ENCODE measurements around the gene PEX5L.

PEX5L gene

GRCh38 chr3:180049391-180049790 is 12.7 kb upstream of the PEX5L start:
- TF ChIP-seq, protein P1, sequence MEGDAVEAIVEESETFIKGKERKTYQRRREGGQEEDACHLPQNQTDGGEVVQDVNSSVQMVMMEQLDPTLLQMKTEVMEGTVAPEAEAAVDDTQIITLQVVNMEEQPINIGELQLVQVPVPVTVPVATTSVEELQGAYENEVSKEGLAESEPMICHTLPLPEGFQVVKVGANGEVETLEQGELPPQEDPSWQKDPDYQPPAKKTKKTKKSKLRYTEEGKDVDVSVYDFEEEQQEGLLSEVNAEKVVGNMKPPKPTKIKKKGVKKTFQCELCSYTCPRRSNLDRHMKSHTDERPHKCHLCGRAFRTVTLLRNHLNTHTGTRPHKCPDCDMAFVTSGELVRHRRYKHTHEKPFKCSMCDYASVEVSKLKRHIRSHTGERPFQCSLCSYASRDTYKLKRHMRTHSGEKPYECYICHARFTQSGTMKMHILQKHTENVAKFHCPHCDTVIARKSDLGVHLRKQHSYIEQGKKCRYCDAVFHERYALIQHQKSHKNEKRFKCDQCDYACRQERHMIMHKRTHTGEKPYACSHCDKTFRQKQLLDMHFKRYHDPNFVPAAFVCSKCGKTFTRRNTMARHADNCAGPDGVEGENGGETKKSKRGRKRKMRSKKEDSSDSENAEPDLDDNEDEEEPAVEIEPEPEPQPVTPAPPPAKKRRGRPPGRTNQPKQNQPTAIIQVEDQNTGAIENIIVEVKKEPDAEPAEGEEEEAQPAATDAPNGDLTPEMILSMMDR (IDR thresholded peaks at IDR 0.05; ENCODE audit: low read length, missing control alignments), result no peak
- no peak for DNase-seq (ENCODE audit: low read depth)
- H3K4me3 ChIP-seq (replicated peaks; ENCODE audit: low read depth, low read length), result no peak overlapping the region

- TF ChIP-seq, protein P1 (IDR thresholded peaks at IDR 0.05; ENCODE audit: low read length, missing control alignments), result no peak
- H3K4me3 ChIP-seq (replicated peaks; ENCODE audit: low read depth, low read length), result no peak overlapping the region
- peak; percentile 14 for DNase-seq (ENCODE audit: low read depth)
Observed at GRCh38 chr3:180048840-180049239, 12.1 kb upstream of the PEX5L start.

GRCh38 chr3:180048103-180048502 is 11.4 kb upstream of the PEX5L start:
- DNase-seq (ENCODE audit: low read depth), result no peak
- TF ChIP-seq, protein P1 (IDR thresholded peaks at IDR 0.05; ENCODE audit: low read length, missing control alignments), result no peak
- H3K4me3 ChIP-seq (replicated peaks; ENCODE audit: low read depth, low read length), result no peak overlapping the region

GRCh38 chr3:180040966-180041365 is 4.2 kb upstream of the PEX5L start:
- H3K4me3 ChIP-seq (replicated peaks; ENCODE audit: low read depth, low read length), result no peak overlapping the region
- TF ChIP-seq, protein P1 (IDR thresholded peaks at IDR 0.05; ENCODE audit: low read length, missing control alignments), result no peak
- no peak for DNase-seq (ENCODE audit: low read depth)

DNA sequence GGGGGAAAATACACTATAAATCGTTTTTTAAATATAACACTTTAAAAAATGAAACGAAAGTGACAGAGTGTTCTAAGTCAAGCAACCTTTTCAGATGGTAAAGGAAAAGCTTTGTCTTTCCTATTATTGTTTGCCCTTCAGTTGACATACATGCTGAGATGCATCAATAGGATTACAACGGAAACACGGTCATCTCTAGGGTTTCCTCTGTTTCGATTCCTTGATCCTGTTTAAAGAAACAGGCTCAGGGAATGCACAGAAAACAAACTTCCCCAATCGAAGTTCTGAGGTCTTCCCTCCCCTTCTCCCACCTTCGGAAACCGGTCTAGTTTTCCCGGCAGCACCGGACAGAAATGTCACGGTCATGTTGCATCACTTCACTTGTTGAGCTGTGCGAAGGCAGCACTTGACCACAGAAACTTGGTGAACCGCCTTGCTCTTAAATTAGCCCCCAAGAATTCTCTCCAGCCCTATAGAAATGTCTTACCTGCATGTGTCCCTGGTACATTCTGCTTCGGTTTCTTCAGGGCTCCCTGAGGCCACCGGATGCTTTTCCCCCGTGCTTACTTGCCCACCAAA is 556 bp downstream of the PEX5L start:
- H3K4me3 ChIP-seq (replicated peaks; ENCODE audit: low read depth, low read length), result no peak overlapping the region
- TF ChIP-seq, protein P1 (IDR thresholded peaks at IDR 0.05; ENCODE audit: low read length, missing control alignments), result no peak
- no peak for DNase-seq (ENCODE audit: low read depth)

DNA sequence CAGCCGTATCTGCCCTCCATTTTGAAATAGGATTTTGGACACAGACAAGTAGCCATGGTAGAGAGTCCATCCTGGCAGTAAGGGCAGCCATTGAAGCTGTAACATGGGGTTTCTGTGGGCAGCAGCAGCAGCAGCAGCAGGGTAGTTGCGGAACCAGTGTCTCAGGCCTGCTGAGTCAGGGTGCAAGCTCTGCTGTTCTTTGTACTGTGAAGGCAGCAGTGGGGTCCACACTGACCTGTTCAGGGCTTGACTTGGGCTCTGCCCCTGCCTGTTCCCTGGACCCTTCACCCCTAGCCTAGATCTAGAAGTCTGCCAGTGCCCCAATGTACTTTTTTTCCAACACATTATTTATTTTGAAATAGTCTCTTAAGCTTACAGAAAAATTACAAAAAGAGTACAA is 9.7 kb downstream of the PEX5L start:
- DNase-seq (ENCODE audit: low read depth), result no peak
- H3K4me3 ChIP-seq (replicated peaks; ENCODE audit: low read depth, low read length), result no peak overlapping the region
- TF ChIP-seq, protein P1 (IDR thresholded peaks at IDR 0.05; ENCODE audit: low read length, missing control alignments), result no peak

GRCh38 chr3:180018543-180018942 is 18.2 kb downstream of the PEX5L start:
- H3K4me3 ChIP-seq (replicated peaks; ENCODE audit: low read depth, low read length), result no peak overlapping the region
- TF ChIP-seq, protein P1 (IDR thresholded peaks at IDR 0.05; ENCODE audit: low read length, missing control alignments), result no peak
- no peak for DNase-seq (ENCODE audit: low read depth)
